LNCaP clone FGC (cell line): Measurements from ENCODE around the gene TM4SF20.

Source experiments
- DNase-seq: peaks from one replicate; pipeline ENCODE4 v3.0.0-alpha.2; 2011; ENCODE audit warnings: low read depth
- H3K4me3 ChIP-seq: 2 replicates; pipeline ENCODE4 v1.5.1; 2011; ENCODE audit warnings: mild to moderate bottlenecking, low read depth, low read length, control low read depth
- TF ChIP-seq, protein P1 (sequence below): IDR thresholded peaks from 2 replicates; pipeline ENCODE4 v1.5.1; 2012; ENCODE audit warnings: mild to moderate bottlenecking; ENCODE audit not compliant: control insufficient read depth, insufficient read depth; ENCODE audit errors: extremely low read depth

TM4SF20 gene

DNA sequence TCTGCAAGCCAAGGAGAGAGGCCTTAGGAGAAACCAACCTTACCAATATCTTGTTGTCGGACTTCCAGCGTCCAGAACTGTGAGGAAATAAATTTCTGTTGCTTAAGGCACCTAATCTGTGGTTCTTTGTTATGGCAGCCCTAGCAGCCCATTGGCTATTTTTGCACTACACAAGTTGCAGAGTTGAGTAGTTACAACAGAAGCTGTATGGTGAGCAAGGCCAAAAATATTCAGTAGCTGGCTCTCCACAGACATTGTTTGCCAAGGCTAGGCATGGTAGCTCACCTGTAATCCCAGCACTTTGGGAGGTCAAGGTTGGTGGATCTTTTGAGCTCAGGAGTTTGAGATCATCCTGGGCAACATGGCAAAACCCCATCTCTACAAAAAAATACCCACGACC is 35.7 kb upstream of the TM4SF20 start:
- TF ChIP-seq, protein P1, sequence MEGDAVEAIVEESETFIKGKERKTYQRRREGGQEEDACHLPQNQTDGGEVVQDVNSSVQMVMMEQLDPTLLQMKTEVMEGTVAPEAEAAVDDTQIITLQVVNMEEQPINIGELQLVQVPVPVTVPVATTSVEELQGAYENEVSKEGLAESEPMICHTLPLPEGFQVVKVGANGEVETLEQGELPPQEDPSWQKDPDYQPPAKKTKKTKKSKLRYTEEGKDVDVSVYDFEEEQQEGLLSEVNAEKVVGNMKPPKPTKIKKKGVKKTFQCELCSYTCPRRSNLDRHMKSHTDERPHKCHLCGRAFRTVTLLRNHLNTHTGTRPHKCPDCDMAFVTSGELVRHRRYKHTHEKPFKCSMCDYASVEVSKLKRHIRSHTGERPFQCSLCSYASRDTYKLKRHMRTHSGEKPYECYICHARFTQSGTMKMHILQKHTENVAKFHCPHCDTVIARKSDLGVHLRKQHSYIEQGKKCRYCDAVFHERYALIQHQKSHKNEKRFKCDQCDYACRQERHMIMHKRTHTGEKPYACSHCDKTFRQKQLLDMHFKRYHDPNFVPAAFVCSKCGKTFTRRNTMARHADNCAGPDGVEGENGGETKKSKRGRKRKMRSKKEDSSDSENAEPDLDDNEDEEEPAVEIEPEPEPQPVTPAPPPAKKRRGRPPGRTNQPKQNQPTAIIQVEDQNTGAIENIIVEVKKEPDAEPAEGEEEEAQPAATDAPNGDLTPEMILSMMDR, result no peak
- H3K4me3 ChIP-seq, result no peak overlapping the region
- no peak for DNase-seq

- TF ChIP-seq, protein P1, result no peak
- H3K4me3 ChIP-seq, result no peak overlapping the region
- no peak for DNase-seq
These were observed 34.3 kb upstream of the TM4SF20 start for GRCh38 chr2:227413371-227413770.

DNA sequence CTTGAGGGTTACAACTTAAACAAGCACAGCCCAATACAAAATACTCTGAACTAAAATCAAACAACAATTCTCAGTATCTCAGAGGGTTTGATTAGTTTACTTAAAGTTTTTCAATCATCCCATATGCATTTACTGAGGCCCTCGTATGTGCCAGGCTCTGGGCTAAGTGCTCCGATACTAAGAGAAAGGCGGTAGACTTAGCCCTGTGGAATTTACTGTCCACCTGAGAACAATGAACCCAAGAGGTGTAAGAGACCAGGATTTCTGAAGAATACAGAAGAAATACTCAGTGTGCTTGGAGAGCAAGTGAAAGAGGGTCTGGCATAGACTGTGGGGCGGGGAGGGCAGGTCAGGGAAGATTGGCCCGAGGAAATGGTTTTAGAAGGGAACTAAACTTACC is 33.8 kb upstream of the TM4SF20 start:
- TF ChIP-seq, protein P1, result no peak
- no peak overlapping the region for H3K4me3 ChIP-seq
- DNase-seq, result no peak

DNA sequence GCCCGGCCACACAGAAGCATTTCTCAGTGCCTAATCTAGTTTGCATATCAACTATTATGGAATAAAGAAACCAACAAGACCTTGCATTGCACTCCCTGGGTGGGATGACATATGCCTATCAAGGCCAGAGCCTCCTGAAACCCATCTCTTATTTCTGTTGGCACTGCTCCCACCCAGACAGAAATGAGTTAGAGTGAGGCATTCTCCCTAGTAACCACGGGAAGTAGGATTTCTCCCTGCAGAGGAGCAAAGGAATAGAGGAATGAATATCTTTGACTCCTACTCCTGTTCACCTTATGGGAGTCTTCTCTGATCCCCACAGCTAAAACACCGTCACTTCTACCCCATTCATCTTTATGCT is 32.9 kb upstream of the TM4SF20 start:
- TF ChIP-seq, protein P1, result no peak
- no peak overlapping the region for H3K4me3 ChIP-seq
- DNase-seq, result no peak

DNA sequence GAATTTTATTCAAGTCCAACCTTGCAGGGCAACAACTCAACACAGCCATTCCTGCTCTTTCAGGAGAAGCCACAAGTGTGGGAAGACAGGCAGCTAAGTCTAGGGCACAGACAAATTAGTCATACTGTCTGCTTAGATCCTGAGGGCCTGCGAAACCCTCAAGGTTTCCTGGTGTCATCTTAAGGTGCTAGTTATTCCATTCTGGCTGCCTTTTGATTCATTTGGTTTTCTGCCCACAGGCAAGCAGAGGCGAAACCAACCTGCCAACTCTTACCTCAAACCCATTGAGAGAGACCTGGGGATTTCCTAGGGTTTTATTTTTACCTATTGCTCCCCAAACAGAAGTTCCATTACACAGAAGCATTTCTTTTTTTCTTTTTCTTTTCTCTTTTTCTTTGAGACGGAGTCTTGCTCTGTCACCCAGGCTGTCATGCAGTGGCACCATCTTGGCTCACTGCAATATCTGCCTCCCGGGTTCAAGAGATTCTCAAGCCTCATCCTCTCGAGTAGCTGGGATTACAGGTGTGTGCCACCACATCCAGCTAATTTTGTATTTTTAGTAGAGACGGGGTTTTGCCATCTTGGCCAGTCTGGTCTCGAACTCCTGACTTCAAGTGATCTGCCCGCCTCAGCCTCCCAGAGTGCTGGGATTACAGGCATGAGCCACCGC is 32.3 kb upstream of the TM4SF20 start:
- TF ChIP-seq, protein P1, result no peak
- H3K4me3 ChIP-seq, result no peak overlapping the region

GRCh38 chr2:227410191-227410590 is 31.1 kb upstream of the TM4SF20 start:
- H3K4me3 ChIP-seq, result no peak overlapping the region
- DNase-seq, result no peak
- TF ChIP-seq, protein P1, result no peak

More for the DNA sequence above, 32.3 kb upstream of the TM4SF20 start:
- no peak for DNase-seq

DNA sequence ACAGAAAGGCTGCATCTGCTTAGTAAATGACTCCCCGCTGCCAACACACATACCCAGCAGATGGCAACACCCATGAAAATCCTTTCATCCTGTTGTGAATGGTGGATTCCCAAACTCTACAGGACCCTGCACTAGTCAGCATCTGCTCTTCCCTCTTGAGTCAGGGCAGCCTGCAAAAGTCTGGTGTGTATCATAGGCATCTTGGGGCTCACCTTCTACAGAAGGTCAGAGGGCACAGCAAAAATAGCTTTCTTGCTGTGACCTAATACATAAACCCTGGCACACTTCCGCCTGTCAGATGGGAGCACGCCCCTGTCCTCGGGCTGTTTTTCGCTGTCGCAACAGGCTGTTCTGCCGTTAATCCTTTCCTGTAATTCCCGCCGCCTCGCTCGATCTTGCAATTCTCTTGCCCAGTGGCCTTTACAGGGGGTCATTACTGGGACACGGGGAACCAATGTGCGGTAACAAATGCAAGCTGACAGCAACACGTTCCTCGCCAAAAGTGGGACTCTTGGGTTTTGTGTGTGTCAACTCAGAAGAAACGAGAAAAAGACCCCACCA is 28.6 kb upstream of the TM4SF20 start:
- H3K4me3 ChIP-seq, result no peak overlapping the region
- TF ChIP-seq, protein P1, result no peak
- DNase-seq, result no peak
